ENCODE measurements around the gene CEP192. TPM values are rescaled to one million over a fixed set of nuclear protein-coding genes. Genes with fewer than 3 reads are reported as not detected.

CEP192 gene
- total RNA-seq, 1 donor from 2014 or later: 13.9 TPM

DNA sequence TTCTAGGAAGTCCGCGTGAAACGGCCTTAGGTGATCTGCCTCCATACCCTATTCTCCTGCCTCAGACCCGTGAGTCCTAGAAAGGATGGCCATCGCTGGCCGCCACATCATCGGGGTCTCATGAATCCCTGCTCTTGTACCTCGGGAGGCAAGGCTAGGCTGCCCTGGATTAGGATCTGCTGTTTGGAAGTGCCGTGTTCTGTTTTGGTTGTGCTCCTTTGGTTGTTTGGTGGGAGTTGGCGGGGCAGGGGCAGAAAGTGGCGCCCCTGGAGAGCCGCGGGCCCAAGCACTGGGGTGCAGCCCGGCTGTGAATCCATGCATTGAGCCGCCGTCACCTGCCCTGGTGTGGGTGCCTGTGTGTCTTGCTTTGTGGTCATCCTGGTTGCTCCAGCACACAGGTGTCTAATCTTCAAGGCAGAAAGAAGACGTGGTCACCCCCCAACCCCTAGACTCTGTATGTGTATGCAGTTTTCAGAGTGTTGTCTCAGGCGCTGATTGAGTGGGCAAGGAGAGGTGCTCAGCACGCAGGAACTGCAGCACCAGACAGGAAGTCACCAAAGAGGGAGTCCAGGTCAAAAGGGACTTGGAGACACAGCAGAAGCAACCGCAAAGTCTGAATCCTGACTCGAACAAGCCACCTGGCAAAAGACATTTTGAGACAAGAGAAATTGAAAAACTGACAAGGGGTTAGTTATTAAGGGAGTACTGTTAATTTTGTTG, 147.4 kb downstream of the CEP192 start:
- FAIRE-seq: no peak

DNA sequence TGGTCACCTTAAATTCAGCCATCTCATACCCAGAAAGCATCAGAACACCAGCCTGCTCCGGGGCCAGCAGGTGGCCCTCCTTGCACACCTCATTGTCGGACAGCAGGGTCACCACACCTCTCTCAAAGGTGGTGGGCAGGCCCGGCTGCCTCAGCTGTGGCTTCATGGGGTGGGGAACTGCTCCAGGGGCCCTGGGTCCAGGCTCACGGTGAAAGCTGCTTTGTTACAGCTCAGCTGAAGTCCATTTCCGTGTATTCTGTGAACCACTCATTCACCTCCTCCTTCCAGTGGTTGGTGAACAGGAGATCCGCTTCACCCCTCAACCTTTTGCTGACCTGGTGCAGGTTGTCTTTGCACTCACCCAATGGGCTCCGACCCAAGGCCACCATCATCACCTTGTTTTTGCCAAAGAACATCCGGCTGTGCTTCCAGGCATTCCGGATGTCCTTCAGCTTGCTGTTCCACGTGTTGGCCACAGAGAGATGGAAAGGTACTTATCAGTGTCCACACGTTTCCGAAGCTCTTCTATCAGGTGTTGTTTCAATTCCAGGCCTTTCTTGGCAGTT, 148.8 kb downstream of the CEP192 start:
- H3K79me2 ChIP-seq (ENCODE audit: insufficient read depth, low read length): no peaks in the 10 kb centered on the region
- peaks cover 3% of the 10 kb centered on the region for H3K27me3 ChIP-seq (ENCODE audit: insufficient read depth, low read length)
- no peak overlapping the region for H3K4me3 ChIP-seq (ENCODE audit: insufficient read depth, low read depth, low read length)
- H3K27me3 Mint-ChIP-seq (ENCODE audit: low read depth, unreplicated experiment): peaks cover 13% of the 10 kb centered on the region
- H2AFZ ChIP-seq (ENCODE audit: low read depth, low read length): no peak overlapping the region
- no peak for TF ChIP-seq EZH2 (IDR thresholded peaks at IDR 0.05; ENCODE audit: insufficient read depth, low read length)
- TF ChIP-seq, protein P1, sequence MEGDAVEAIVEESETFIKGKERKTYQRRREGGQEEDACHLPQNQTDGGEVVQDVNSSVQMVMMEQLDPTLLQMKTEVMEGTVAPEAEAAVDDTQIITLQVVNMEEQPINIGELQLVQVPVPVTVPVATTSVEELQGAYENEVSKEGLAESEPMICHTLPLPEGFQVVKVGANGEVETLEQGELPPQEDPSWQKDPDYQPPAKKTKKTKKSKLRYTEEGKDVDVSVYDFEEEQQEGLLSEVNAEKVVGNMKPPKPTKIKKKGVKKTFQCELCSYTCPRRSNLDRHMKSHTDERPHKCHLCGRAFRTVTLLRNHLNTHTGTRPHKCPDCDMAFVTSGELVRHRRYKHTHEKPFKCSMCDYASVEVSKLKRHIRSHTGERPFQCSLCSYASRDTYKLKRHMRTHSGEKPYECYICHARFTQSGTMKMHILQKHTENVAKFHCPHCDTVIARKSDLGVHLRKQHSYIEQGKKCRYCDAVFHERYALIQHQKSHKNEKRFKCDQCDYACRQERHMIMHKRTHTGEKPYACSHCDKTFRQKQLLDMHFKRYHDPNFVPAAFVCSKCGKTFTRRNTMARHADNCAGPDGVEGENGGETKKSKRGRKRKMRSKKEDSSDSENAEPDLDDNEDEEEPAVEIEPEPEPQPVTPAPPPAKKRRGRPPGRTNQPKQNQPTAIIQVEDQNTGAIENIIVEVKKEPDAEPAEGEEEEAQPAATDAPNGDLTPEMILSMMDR (IDR thresholded peaks at IDR 0.05; ENCODE audit: insufficient read depth, low read depth, low read length): no peak
- no peak overlapping the region for H3K4me3 Mint-ChIP-seq (ENCODE audit: unreplicated experiment)
- no peak overlapping the region for H3K27ac Mint-ChIP-seq (ENCODE audit: unreplicated experiment)
- peaks cover 11% of the 10 kb centered on the region for H3K9me3 Mint-ChIP-seq (ENCODE audit: unreplicated experiment)
- no peaks in the 10 kb centered on the region for H3K36me3 ChIP-seq (ENCODE audit: insufficient read depth, low read length)
- FAIRE-seq (no peak), DNase-seq (ENCODE audit: low read depth) (no peak)
- no peak overlapping the region for H3K4me2 ChIP-seq (ENCODE audit: low read length)
- no peak overlapping the region for H3K9ac ChIP-seq (ENCODE audit: low read length)
- no peak overlapping the region for H3K27ac ChIP-seq (ENCODE audit: low read depth, low read length)
- H3K4me1 ChIP-seq (ENCODE audit: insufficient read depth, low read length): peaks cover 14% of the 10 kb centered on the region
- H3K36me3 Mint-ChIP-seq (ENCODE audit: low read depth, unreplicated experiment): peaks cover 9% of the 10 kb centered on the region
- no peaks in the 10 kb centered on the region for H3K4me1 Mint-ChIP-seq (ENCODE audit: low read depth, unreplicated experiment)
- peaks cover 10% of the 10 kb centered on the region for H3K9me3 ChIP-seq (ENCODE audit: insufficient read depth, low read depth, low read length)
- H4K20me1 ChIP-seq (ENCODE audit: insufficient read depth, low read length): no peaks in the 10 kb centered on the region

More for the DNA sequence above, 147.4 kb downstream of the CEP192 start:
- H2AFZ ChIP-seq (ENCODE audit: low read depth, low read length): no peak overlapping the region
- H3K79me2 ChIP-seq (ENCODE audit: insufficient read depth, low read length): no peaks in the 10 kb centered on the region
- TF ChIP-seq EZH2 (IDR thresholded peaks at IDR 0.05; ENCODE audit: insufficient read depth, low read length): no peak
- TF ChIP-seq, protein P1 (IDR thresholded peaks at IDR 0.05; ENCODE audit: insufficient read depth, low read depth, low read length): no peak
- DNase-seq (ENCODE audit: low read depth): no peak
- Mint-ChIP-seq H3K4me1 (ENCODE audit: low read depth, unreplicated experiment) (no peaks in the 10 kb centered on the region), H3K27ac (ENCODE audit: unreplicated experiment) (no peak overlapping the region), H3K36me3 (ENCODE audit: low read depth, unreplicated experiment) (peaks cover 6% of the 10 kb centered on the region), H3K4me3 (ENCODE audit: unreplicated experiment) (no peak overlapping the region), H3K9me3 (ENCODE audit: unreplicated experiment) (peaks cover 9% of the 10 kb centered on the region), H3K27me3 (ENCODE audit: low read depth, unreplicated experiment) (peaks cover 13% of the 10 kb centered on the region)
- peaks cover 3% of the 10 kb centered on the region for H3K27me3 ChIP-seq (ENCODE audit: insufficient read depth, low read length)
- H3K4me2 ChIP-seq (ENCODE audit: low read length): no peak overlapping the region
- H3K27ac ChIP-seq (ENCODE audit: low read depth, low read length): no peak overlapping the region
- H3K9me3 ChIP-seq (ENCODE audit: insufficient read depth, low read depth, low read length): peaks cover 3% of the 10 kb centered on the region
- peaks cover 14% of the 10 kb centered on the region for H3K4me1 ChIP-seq (ENCODE audit: insufficient read depth, low read length)
- no peak overlapping the region for H3K4me3 ChIP-seq (ENCODE audit: insufficient read depth, low read depth, low read length)
- H4K20me1 ChIP-seq (ENCODE audit: insufficient read depth, low read length): no peaks in the 10 kb centered on the region
- no peak overlapping the region for H3K9ac ChIP-seq (ENCODE audit: low read length)
- H3K36me3 ChIP-seq (ENCODE audit: insufficient read depth, low read length): no peaks in the 10 kb centered on the region

DNA sequence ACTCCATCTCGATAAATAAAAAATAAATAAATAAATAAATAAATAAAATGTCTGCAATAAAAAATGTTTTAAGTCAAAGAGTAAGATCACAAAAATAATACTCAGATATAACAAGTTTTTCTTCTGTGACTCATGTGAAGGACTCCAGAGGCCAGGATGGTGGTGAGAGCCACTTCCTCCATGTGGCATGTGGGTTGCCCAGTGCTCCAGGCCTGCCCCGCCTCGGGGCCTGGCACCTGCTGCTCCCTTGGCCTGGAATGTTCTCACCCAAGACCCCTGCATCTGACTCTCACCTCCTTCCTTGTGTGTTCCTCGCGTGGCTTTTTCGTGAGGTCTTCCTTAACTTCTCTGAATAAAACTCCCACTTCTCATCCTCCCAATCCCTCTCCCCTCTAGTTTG, 150.0 kb downstream of the CEP192 start:
- H3K79me2 ChIP-seq (ENCODE audit: insufficient read depth, low read length): no peaks in the 10 kb centered on the region
- no peak overlapping the region for H3K4me3 Mint-ChIP-seq (ENCODE audit: unreplicated experiment)
- no peak overlapping the region for H3K4me2 ChIP-seq (ENCODE audit: low read length)
- H3K4me3 ChIP-seq (ENCODE audit: insufficient read depth, low read depth, low read length): no peak overlapping the region
- no peak overlapping the region for H3K27ac ChIP-seq (ENCODE audit: low read depth, low read length)
- no peaks in the 10 kb centered on the region for H4K20me1 ChIP-seq (ENCODE audit: insufficient read depth, low read length)
- peaks cover 11% of the 10 kb centered on the region for H3K4me1 ChIP-seq (ENCODE audit: insufficient read depth, low read length)
- peaks cover 9% of the 10 kb centered on the region for H3K36me3 Mint-ChIP-seq (ENCODE audit: low read depth, unreplicated experiment)
- FAIRE-seq: no peak
- TF ChIP-seq EZH2 (IDR thresholded peaks at IDR 0.05; ENCODE audit: insufficient read depth, low read length): no peak
- TF ChIP-seq, protein P1 (IDR thresholded peaks at IDR 0.05; ENCODE audit: insufficient read depth, low read depth, low read length): no peak
- no peak overlapping the region for H2AFZ ChIP-seq (ENCODE audit: low read depth, low read length)
- H3K9me3 Mint-ChIP-seq (ENCODE audit: unreplicated experiment): peaks cover 14% of the 10 kb centered on the region
- no peaks in the 10 kb centered on the region for H3K36me3 ChIP-seq (ENCODE audit: insufficient read depth, low read length)
- H3K27me3 Mint-ChIP-seq (ENCODE audit: low read depth, unreplicated experiment): peaks cover 13% of the 10 kb centered on the region
- H3K27me3 ChIP-seq (ENCODE audit: insufficient read depth, low read length): no peaks in the 10 kb centered on the region
- H3K9ac ChIP-seq (ENCODE audit: low read length): no peak overlapping the region
- no peak for DNase-seq (ENCODE audit: low read depth)
- H3K27ac Mint-ChIP-seq (ENCODE audit: unreplicated experiment): no peak overlapping the region
- no peaks in the 10 kb centered on the region for H3K4me1 Mint-ChIP-seq (ENCODE audit: low read depth, unreplicated experiment)
- peaks cover 10% of the 10 kb centered on the region for H3K9me3 ChIP-seq (ENCODE audit: insufficient read depth, low read depth, low read length)
